HL-60 (cell line): ENCODE results near the gene SRRM3.
A peak's percentile ranks its signal among the peaks of the same experiment; 100 is the strongest.
"Not testable (repeated sequence)": the region's sequence is repeated elsewhere in the genome, so short reads cannot be mapped to it uniquely, and the experiment has no call there.

Source experiments
- DNase-seq, 2 experiments: peaks; one replicate each; pipeline ENCODE4 v3.0.0-alpha.2; 2010 to 2020; ENCODE audit warnings: low read depth in 1 of 2, low spot score in 1 of 2
- H3K27ac ChIP-seq: fragments of 250-450 bp; sonication (Bioruptor Pico); replicated peaks from 2 replicates; pipeline ENCODE4 v1.5.1; 2020; ENCODE audit warnings: mild to moderate bottlenecking, moderate library complexity
- H3K27me3 ChIP-seq: fragments of 250-450 bp; sonication (Bioruptor Pico); 2 replicates; pipeline ENCODE4 v1.5.1; 2021; ENCODE audit warnings: mild to moderate bottlenecking, moderate library complexity; ENCODE audit not compliant: insufficient read depth, poor library complexity, severe bottlenecking
- H3K4me3 ChIP-seq: replicated peaks from 2 replicates; pipeline ENCODE4 v1.5.1; 2011; ENCODE audit warnings: mild to moderate bottlenecking, control low read depth, low read length; ENCODE audit not compliant: insufficient read depth
- GABPA ChIP-seq: IDR thresholded peaks from 2 replicates; pipeline ENCODE4 v1.6.1; 2012; ENCODE audit warnings: low read depth
- POLR2AphosphoS5 ChIP-seq: IDR thresholded peaks from 2 replicates; pipeline ENCODE4 v1.6.1; 2012; ENCODE audit warnings: low read depth
- SPI1 ChIP-seq: IDR thresholded peaks from 2 replicates; pipeline ENCODE4 v1.6.1; 2012; ENCODE audit warnings: low read depth, mild to moderate bottlenecking, borderline replicate concordance
- long read RNA-seq: library from polyadenylated mRNA; unstranded; transcript quantifications from one replicate; pipeline ENCODE4 v2.0.0, GENCODE V29; 2020
- TF ChIP-seq, protein P1 (sequence below): IDR thresholded peaks from one replicate; pipeline ENCODE4 v1.5.1; 2011; ENCODE audit warnings: low read length, control low read depth, inconsistent platforms; ENCODE audit not compliant: insufficient read depth
- TF ChIP-seq, protein P2 (sequence below): IDR thresholded peaks from 2 replicates; pipeline ENCODE4 v1.6.1; 2012; ENCODE audit warnings: low read depth; ENCODE audit not compliant: insufficient replicate concordance

The SRRM3 gene, protein sequence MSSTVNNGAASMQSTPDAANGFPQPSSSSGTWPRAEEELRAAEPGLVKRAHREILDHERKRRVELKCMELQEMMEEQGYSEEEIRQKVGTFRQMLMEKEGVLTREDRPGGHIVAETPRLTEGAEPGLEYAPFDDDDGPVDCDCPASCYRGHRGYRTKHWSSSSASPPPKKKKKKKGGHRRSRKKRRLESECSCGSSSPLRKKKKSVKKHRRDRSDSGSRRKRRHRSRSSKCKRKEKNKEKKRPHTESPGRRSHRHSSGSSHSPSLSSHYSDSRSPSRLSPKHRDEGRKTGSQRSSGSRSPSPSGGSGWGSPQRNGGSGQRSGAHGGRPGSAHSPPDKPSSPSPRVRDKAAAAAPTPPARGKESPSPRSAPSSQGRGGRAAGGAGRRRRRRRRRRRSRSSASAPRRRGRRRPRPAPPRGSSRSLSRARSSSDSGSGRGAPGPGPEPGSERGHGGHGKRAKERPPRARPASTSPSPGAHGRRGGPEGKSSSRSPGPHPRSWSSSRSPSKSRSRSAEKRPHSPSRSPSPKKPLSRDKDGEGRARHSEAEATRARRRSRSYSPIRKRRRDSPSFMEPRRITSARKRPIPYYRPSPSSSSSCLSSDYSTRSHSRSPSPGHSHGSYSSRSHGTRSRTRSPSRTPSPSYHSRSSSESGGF
- long read RNA-seq: 0 reads

DNA sequence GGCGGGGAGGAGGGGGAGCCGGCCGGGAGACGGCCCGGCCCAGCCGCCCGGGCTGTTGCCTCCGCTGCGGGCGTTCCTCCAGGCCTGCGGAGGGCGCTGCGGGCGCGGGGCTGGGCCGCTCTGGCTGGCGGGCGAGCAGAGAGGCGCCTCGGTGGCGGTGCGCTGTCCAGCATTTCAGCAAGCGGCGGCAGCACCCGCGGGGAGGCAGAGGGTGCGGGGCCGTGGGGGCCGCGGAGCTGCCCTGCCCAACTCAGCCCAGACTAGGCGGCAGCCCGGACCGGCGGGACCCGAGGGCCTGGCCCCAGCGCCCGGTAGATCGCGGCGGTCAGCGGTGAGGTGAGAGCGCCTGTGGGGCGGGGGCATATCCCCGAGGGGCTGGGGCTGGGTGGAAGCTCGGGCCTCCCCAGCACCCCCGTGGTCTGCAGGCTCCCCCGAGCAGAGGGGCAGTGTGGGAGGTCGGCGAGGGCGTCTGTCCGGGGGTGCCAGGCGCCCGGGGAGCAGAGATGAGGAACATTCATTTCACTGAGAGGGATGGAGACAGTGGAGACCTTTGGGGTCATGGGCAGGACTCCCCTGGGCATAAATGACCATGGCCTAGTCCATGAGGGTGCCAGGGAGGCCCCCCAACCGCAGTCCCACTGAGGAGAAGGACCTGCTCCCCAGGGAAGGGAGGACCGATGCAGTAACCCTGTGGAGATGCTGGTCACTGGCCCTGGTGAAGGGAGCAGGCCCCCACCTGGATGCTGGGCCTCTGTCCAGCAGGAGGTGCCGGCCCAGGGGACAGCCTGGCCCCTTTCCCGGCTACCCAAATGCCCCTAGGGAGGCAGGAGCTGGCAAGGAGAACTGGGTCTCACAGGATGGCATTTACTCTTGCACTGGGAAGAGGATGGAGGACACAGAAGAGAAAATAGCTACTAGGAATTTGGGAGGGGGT, at the start of gene SRRM3:
SRRM3 (plus strand) TSS at position 165 of the 934 bp plus-strand sequence. CDS start 33,171 bp downstream, outside the sequence.
- TF ChIP-seq, protein P1, sequence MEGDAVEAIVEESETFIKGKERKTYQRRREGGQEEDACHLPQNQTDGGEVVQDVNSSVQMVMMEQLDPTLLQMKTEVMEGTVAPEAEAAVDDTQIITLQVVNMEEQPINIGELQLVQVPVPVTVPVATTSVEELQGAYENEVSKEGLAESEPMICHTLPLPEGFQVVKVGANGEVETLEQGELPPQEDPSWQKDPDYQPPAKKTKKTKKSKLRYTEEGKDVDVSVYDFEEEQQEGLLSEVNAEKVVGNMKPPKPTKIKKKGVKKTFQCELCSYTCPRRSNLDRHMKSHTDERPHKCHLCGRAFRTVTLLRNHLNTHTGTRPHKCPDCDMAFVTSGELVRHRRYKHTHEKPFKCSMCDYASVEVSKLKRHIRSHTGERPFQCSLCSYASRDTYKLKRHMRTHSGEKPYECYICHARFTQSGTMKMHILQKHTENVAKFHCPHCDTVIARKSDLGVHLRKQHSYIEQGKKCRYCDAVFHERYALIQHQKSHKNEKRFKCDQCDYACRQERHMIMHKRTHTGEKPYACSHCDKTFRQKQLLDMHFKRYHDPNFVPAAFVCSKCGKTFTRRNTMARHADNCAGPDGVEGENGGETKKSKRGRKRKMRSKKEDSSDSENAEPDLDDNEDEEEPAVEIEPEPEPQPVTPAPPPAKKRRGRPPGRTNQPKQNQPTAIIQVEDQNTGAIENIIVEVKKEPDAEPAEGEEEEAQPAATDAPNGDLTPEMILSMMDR: peak; percentile 54
- TF ChIP-seq GABPA: no peak
- TF ChIP-seq, protein P2, sequence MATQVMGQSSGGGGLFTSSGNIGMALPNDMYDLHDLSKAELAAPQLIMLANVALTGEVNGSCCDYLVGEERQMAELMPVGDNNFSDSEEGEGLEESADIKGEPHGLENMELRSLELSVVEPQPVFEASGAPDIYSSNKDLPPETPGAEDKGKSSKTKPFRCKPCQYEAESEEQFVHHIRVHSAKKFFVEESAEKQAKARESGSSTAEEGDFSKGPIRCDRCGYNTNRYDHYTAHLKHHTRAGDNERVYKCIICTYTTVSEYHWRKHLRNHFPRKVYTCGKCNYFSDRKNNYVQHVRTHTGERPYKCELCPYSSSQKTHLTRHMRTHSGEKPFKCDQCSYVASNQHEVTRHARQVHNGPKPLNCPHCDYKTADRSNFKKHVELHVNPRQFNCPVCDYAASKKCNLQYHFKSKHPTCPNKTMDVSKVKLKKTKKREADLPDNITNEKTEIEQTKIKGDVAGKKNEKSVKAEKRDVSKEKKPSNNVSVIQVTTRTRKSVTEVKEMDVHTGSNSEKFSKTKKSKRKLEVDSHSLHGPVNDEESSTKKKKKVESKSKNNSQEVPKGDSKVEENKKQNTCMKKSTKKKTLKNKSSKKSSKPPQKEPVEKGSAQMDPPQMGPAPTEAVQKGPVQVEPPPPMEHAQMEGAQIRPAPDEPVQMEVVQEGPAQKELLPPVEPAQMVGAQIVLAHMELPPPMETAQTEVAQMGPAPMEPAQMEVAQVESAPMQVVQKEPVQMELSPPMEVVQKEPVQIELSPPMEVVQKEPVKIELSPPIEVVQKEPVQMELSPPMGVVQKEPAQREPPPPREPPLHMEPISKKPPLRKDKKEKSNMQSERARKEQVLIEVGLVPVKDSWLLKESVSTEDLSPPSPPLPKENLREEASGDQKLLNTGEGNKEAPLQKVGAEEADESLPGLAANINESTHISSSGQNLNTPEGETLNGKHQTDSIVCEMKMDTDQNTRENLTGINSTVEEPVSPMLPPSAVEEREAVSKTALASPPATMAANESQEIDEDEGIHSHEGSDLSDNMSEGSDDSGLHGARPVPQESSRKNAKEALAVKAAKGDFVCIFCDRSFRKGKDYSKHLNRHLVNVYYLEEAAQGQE: peak; percentile 95
- no peak within 1 kb of the TSS for H3K27ac ChIP-seq
- no peaks in the 10 kb centered on the region for H3K27me3 ChIP-seq
- no peak within 1 kb of the TSS for H3K4me3 ChIP-seq
- peak; percentile 42 to 68 for DNase-seq

DNA sequence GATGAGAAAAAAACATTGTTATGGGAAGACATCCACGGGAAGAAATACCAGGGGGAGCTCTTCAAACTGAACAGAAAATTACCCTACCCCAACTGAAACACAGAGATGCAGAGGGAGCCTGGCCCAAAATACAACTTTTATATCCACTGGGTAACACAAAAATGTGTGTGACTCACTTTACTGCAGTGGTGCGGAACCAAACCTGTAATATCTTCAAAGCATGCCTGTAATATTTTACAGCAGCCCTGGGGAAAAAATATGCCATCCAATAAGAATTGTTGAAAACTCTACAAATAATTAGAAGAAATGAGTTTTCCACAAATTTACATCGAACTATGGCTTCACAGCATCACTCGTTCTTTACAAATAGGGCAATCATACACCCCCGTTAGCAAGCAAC, 49.8 kb upstream of the SRRM3 start:
- H3K27ac ChIP-seq: no peak overlapping the region
- DNase-seq: no peak
- H3K4me3 ChIP-seq: no peak overlapping the region
- TF ChIP-seq, protein P2: no peak
- no peak for TF ChIP-seq GABPA
- TF ChIP-seq, protein P1: no peak
- no peak for TF ChIP-seq POLR2AphosphoS5
- TF ChIP-seq SPI1: no peak
- no peaks in the 10 kb centered on the region for H3K27me3 ChIP-seq

DNA sequence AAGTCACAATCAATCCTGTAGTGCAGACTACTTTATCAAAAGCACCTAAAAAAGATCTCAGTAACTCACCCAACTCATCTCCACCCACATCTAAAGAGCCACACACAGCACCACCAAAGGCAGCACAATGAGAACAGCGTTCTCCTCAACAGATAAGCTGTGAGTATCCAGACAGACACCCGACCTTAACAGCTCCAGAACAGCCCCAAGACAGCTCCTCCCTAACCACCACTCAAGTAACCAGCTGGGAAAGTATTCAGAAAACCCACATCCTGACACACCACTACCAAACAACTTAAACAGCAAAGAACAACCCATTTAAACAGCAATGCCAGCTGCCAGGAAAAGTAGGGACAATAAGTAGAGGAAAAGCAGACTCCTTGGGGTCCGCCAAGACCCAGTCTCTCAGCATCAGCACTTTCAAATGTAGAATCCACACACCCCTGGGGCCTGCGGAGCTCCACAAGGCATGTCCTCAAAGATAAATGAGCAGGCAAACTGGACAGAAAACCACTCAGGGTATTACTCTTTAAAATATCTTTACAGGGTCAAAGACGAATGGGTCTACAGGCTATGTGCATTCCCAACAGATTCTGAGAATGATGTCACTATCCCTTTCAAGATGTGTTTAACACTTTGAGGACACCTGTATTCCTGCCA, 48.0 kb upstream of the SRRM3 start:
- H3K27me3 ChIP-seq, H3K4me3 ChIP-seq, DNase-seq, H3K27ac ChIP-seq: not testable (repeated sequence)
